GM10266 (cell line): ENCODE measurements around the gene MGAT1.

Experiments
- DNase-seq: peaks from one replicate; pipeline ENCODE4 v3.0.0; 2012; ENCODE audit errors: extremely low spot score
- CTCF ChIP-seq: IDR thresholded peaks from 2 replicates; pipeline ENCODE4 v1.5.1; 2012; ENCODE audit warnings: mild to moderate bottlenecking, low read depth; ENCODE audit not compliant: control insufficient read depth, insufficient read depth; ENCODE audit errors: missing control alignments

MGAT1 gene

DNA sequence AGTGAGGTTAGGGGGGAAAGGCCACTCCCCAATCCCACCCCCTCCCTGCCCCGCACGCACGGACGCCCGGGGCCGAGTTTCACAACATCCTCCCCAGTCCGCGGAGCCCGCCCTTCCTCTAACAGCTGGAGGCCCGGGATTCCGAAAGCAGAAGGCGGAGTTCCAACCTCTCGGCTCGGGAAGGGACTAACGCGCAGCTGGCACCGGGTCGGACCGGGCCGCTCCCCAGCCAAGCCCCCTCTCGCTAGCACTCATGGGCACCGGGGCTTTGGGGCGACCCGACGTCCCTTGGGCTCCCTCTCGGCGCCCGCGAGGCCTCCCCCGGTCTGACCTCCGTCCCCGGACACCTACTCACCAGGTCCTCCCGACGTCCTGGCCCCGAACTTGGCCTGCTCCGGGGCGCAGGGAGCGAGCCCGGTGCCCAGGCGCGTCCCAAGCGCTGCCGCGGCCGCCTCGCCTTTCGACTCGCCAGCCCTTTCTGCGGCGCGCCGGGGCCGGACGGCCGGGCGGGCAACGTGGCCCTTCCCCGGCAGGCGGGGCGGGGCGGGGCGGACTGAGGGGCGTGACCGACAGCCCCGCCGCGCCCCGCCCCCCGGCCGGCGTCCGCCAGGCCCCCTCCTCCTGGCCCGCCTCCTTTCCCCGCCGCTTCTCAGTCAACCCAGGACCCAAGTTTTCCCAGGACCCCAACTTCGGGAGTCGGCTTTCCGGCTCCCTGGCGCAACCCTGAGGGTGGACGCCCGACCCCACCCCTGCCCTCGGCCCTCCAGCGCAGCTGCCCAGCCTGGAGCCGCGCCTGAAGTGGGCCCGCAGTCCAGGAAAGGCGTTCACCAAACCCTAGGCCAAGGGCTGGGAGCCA, at the start of gene MGAT1:
TSS of gene MGAT1 (minus strand) at position 482 of the 856 bp plus-strand sequence. CDS start 9,835 bp downstream, outside the sequence.
- DNase-seq = peak; percentile 97
- no peak for TF ChIP-seq CTCF

DNA sequence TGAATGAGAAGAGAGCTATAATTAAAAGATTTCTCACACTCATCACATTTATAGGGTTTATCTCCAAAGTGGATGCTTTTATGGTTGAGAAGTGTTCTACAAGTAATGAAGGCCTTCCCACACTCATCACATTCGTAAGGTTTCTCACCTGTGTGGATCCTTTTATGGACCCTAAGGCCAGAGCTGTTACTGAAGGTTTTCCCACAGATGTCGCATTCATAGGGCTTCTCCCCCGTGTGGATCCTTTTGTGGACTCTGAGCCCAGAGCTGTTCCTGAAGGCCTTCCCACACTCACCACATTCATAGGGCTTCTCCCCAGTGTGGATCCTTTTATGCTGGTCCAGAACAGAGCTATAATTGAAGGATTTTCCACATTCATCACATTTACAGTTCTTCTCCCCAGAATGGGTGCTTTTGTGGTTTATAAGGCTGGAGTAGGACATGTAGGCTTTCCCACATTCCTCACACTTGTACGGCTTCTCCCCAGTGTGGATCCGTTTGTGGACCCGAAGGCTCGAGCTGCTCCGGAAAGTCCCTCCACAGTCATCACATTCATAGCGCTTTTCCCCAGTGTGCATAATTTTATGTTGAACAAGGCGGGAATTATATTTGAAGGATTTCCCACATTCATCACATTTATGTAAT, 48.0 kb upstream of the MGAT1 start:
- DNase-seq = no peak
- TF ChIP-seq CTCF = no peak

- no peak for TF ChIP-seq CTCF
- no peak for DNase-seq
Observed at GRCh38 chr5:180849827-180850226, 47.2 kb upstream of the MGAT1 start.

DNA sequence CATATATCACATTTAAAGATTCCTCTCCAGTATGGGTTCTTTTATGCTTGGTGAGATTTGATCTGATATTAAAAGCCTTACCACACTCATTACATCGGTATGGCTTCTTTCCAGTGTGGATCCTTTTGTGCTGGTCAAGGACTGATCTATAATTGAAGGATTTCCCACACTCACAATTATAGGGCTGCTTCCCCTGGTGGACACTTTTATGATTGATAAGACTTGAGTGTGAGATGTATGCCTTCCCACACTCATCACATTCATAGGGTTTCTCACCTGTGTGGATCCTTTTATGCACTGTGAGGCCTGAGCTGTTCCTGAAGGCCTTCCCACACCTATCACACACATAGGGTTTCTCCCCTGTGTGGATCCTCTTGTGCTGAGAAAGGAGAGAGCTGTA, 46.3 kb upstream of the MGAT1 start:
- TF ChIP-seq CTCF = no peak
- no peak for DNase-seq

- DNase-seq = no peak
- TF ChIP-seq CTCF = no peak
Observed at GRCh38 chr5:180848265-180848664, 45.7 kb upstream of the MGAT1 start.

GRCh38 chr5:180847026-180847425, 44.4 kb upstream of the MGAT1 start:
- no peak for DNase-seq
- TF ChIP-seq CTCF = no peak

GRCh38 chr5:180844858-180845257, 42.3 kb upstream of the MGAT1 start:
- DNase-seq = no peak
- TF ChIP-seq CTCF = no peak
